Measurements from ENCODE around the gene DYNLT4.
"Not testable (repeated sequence)": the region's sequence is repeated elsewhere in the genome, so short reads cannot be mapped to it uniquely, and the experiment has no call there.

Gene DYNLT4

DNA sequence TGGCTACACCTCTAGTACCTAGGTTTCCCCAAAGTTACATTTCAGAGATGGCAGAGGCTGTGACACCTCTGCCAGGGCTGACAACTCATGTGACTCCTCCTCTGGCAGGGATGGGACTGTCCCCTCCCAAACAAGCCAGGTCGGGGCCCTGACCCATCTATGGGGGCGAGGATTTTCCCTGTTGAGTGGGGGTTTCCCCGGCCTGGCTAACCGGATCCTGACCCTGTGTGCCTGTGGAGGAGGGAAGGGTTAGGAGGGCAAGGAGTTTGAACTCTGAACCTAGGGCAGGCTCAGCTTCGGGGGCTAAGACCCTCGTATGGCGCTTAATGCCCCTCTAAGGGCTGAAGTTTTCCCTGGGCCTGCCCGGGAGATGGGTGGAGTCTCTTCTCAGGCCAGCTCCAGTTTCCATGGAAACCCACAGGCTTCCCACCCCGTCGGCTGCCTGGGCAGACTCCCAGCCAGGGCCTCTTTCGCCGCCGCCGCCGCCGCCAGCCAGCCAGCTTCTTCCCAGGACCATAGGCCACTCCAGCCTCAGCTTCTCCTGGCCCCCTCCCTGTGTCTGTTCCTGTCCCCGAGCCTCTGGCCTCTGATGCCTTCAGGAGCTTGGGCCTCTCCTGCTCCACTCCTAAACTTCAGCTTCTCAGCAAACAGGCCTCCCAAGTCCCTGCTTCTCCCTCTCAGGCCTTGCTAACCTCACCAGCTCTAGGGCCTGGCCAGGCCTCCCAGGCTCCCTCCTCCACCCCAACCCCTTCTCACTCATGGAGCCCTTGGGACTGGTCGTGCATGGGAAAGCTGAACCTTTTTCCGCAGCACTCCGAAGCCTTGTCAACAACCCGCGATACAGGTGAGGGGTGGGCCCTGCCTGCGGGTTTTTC is 1.1 kb upstream of the DYNLT4 start, which contains the start of gene BTBD19:
Gene BTBD19, plus strand, starts transcription at position 461 of the 875 bp plus-strand sequence. Its CDS starts 298 bp downstream, at position 759.
- no peak for DNase-seq

DNA sequence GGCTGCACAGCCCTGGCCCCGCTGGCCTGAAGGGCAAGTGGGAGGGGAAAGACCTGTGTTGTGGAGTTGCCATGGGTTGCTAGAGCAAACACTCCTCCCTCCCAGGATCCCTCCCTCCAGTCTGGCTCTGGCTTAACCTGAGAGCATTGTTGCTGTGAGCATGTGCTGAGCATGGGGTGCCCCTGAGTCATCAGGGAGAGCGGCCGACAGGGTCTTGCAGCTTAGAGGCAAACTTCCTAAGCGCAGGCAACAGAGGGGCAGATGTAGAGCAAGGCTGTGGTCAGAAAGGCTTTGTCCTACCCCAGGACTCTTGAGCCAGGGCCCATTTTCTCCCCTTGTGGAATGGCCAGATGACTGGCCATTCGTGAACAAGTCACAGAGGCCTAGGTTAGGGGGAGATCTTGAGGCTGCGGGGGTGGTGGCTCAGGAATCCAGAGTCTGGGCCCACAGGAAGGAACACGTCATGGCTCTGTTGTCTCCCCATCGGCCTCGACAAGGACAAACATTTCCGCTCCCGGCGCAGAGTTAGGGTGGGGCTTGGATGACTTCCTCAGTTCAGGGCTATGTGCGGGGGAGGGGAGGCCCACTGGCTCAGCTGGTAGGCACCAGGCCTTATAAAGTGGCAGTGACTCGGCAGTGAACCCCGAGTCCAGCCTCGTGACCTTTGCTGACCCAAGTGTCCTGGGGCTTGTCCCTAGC is 362 bp upstream of the DYNLT4 start:
- DNase-seq: peak; percentile 87

DNA sequence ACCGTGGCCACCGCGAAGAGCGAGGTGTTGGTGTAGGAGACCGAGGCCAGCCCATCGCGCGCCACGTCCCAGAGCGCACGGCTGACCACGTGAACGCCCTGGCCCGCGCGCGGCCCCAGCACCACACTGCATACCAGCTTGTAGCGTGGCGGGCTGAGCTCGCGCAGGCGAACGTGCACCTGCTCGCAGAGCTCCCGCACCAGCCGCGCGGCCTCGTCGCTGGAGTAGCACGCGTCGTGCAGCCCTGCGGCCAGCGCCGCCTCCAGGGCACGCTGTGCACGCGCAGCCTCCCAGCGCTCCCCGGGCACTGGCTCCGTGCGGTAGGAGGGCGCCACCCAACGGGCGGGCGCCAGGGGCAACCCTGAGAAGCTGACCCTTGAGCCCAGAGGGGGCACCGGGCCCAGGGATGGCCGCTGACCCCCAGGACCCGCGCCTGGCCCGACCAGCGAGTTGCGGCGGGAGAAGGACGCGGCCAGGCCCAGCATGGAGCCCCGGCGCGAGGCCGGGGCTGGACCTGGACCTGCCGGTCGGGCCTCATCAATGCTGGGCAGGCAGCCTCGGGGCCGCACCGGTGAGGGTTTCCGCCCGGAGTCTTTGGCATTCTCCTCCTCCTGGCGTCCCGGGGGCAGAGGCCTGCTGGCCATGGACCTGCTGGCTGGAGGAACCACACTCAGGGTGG is 987 bp downstream of the DYNLT4 start:
- DNase-seq: no peak

DNA sequence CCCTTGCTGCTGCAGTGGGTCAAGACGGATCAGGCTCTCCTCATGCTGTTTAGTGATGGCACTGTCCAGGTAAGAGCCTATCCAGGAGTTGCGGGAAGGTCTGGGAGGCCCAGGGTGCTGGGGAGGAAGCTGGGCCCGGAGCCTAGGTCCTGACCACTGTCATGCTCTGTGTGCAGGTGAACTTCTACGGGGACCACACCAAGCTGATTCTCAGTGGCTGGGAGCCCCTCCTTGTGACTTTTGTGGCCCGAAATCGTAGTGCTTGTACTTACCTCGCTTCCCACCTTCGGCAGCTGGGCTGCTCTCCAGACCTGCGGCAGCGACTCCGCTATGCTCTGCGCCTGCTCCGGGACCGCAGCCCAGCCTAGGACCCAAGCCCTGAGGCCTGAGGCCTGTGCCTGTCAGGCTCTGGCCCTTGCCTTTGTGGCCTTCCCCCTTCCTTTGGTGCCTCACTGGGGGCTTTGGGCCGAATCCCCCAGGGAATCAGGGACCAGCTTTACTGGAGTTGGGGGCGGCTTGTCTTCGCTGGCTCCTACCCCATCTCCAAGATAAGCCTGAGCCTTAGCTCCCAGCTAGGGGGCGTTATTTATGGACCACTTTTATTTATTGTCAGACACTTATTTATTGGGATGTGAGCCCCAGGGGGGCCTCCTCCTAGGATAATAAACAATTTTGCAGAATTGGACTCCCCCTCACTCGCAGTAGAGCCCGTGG is 1.7 kb downstream of the DYNLT4 start:
- DNase-seq: no peak

DNA sequence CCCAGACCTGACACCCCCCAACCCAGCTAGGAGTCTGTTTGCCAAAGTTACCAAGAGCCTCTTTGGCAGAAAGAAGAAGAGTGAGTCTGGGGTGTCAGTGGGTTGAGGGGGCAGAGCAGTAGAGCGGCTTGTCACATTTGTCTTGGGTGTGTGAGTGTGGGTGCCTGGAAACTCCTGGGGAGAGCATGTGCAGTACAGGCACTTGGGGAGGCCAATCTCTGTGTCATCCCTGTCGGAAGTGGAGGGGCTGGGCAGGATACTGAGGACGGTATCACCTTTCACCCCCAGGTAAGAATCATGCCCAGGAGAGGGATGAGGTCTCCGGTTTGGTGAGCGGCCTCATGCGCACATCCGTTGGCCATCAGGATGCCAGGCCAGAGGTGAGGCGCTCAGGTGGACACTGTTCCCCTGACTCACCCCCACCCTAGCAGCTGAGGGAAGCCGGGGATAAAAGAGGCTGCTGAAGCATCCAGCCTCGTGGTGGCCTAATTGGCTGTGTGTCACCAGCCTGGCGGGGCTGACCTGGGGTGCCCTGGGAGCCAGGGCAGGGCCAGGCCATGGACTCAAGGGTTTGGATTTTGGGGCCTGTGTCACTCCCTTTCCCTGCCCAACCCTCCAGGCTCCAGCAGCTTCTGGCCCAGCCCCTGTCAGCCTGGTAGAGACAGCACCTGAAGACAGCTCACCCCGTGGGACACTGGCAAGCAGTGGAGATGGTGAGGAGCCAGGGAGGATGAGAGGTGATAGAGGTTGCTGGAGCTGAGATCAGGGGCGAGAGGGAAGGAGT is 3.6 kb downstream of the DYNLT4 start:
- no peak for DNase-seq

DNA sequence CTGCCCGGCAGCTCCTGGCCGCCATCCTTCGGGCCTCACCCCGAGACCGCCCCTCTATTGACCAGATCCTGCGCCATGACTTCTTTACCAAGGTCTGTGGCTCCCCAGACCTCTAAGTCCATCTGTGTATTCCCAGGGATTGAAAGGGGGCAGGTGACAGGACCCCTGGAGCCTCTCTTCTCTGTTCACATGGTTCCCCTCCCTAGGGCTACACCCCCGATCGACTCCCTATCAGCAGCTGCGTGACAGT is 4.2 kb downstream of the DYNLT4 start:
- DNase-seq: no peak

DNA sequence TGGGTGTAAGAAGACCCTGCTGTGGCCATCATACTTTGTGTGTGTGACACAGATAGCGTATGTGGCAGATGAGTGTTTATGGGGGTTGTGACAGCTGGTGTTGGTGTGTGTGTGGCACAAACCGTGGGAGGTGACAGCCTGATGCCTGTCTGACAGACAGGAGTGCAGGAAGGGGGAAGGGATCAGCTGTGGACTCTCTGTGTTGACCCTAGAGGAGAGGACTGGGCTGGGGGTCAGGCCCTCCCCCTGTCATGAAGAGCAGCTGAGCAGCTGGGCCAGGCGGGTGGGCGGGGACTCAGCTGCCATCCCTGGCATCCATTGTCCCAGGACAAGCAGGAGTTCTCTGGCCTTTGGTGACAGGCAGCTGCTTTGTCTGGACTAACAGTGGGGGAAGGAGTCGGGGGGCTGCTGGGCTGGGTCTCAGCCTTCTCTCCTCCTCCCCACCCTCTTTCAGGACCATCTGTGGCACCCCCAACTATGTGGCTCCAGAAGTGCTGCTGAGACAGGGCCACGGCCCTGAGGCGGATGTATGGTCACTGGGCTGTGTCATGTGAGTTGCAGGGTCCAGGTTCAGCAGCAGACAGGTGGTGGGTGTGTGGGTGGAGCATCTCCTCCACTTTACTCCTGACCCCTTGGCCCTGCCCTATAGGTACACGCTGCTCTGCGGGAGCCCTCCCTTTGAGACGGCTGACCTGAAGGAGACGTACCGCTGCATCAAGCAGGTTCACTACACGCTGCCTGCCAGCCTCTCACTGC is 4.7 kb downstream of the DYNLT4 start:
- DNase-seq: no peak

DNA sequence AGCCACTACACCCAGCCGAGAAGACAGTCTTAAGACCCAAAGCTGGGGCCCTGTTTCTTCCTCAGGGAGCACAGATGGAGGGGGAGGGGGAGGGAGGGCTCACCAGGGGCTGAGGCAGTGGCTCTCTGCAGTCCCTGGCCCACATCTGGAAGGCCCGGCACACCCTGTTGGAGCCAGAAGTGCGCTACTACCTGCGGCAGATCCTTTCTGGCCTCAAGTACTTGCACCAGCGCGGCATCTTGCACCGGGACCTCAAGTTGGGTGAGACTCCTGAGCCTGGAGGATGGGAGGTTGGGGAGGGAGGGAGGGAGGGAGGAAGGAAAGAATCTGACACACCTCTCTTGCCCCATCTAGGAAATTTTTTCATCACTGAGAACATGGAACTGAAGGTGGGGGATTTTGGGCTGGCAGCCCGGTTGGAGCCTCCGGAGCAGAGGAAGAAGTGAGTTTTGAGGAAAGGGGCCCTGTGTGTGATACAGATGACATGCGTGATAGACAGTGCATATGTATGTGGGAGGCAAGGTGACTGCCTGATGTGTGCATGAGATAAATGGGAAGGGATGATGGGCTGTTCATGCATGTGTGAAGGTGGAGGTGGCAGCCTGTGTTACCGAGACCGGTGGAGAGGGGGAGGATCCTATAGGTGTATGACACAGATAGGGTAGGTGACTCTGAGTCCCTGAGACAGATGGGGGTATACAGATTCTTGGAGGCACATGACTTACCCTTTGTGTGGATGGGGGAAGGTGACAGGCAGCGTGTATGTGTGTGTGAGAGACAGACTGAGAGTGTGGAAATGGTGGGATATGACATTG is 5.5 kb downstream of the DYNLT4 start:
- no peak for DNase-seq

DNA sequence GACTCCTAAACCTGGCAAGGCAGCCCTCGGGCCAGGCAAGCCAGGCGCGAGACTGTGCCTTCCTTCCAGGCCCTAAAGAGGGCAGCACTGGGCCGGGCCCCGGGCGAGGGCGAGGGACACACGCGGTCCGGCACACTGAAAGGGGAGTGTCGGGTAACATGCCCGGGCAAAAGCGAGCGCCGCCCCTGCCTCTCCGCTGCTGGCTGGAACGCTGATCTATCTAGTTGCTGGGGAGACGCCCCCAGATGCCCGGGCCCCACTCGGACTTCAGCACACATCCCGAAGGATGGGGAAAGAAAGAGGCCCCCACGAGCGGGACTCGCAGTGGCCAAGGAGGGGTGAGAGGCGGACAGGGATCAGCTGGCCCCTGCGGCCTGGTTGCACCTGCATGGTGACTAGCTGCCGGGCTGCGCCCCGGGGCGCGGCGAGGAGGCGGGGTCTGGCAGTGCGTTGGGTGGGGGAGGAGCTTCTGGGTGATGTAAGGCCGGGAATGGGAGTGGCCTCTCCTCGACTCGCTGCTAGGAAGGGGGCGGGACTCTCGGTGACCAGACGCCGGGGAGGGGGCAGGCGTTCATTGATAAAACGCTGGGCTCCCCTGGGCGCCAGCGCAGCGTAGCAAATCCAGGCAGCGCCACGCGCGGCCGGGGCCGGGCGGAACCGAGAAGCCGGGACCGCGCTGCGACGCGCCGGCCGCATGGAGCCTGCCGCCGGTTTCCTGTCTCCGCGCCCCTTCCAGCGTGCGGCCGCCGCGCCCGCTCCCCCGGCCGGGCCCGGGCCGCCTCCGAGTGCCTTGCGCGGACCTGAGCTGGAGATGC is 7.2 kb downstream of the DYNLT4 start, which contains the start of gene PLK3:
Gene PLK3, plus strand, starts transcription at position 608 of the 815 bp plus-strand sequence. Its CDS starts 87 bp downstream, at position 695.
- peak; percentile 96 for DNase-seq

DNA sequence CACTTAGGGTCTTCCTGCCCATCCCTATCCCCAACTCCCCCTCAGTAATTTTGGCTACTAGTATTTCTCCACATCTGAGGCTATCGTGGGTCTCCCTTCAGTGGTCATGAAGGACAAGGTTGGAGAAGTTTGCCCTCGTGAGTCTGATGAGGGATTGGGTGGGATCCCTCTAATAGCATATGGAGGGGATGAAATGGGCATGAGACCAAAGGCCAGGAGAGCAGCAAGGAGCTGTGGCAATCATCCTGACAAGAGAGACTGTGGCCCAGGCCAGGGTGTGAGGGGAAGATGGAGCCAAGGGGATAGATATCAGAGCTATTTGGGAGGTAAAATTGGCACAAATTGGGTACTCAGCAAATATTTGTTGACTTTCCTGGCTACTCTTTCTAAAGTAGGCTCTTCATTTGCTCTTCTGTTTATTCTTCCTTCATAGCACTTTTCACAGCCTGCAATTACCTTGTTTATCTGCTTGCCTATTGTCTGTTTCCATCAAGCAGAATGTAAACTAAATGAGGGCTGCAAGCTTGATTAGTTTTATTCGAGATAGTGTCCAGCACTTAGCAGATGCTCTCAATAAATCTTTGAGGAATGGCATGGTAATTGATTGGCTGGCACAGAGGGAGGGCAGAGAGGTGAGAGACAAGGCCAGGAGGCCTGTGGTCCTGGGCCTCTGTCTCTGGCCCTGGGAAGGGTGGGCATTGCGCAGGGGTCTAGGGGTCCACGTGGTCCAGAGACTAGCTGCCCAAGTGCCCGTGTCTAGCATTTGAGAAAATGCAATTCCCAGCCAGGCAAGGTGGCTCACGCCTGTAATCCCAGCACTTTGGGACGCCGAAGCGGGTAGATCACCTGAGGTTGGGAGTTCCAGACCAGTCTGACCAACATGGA is 8.4 kb downstream of the DYNLT4 start:
- DNase-seq: no peak

DNA sequence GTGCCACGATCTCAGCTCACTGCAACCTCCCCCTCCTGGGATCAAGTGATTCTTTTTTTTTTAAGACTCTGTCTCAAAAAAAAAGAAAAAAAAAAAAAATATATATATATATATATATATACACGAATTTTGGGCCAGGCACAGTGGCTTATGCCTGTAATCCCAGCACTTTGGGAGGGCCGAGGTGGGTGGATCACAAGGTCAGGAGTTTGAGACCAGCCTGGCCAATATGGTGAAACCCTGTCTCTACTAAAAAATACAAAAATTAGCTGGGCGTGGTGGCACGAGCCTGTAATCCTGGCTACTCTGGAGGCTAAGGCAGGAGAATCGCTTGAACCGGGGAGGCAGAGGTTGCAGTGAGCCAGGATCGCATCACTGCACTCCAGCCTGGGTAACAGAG is 9.3 kb downstream of the DYNLT4 start:
- not testable (repeated sequence) for DNase-seq

DNA sequence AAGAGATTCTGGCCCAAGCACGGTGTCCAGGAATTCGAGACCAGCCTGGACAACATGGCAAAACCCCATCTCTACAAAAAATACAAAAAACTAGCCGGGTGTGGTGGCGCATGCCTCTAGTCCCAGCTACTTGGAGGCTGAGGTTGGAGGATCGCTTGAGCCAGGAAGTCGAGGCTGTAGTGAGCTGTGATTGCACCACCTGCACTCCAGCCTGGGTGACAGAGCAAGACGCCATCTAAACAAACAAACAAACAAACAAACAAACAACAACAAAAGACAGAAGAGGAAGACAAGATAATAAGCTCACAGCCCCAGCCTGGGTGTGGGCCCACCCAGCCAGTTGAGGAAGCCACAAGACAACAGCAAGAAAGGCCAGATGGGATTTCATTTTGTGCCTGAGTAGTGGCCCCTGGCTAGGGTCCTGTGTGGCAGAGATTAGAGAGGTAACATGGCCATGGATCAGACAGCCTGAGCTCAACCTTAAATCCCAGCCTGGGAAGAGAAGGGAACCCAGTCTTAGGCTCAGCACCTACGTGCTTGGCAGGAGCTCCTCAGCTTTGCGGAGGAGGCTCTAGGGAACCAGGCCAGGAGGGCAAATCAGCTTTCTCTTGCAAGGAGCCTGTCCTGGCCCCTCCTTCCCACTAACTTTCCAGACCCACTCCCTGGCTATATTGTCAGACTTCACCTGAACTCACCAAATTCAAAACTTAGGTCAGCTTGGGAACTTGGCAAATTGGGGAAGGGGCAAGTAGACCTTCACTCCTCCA is 14.2 kb downstream of the DYNLT4 start:
- DNase-seq: no peak

DNA sequence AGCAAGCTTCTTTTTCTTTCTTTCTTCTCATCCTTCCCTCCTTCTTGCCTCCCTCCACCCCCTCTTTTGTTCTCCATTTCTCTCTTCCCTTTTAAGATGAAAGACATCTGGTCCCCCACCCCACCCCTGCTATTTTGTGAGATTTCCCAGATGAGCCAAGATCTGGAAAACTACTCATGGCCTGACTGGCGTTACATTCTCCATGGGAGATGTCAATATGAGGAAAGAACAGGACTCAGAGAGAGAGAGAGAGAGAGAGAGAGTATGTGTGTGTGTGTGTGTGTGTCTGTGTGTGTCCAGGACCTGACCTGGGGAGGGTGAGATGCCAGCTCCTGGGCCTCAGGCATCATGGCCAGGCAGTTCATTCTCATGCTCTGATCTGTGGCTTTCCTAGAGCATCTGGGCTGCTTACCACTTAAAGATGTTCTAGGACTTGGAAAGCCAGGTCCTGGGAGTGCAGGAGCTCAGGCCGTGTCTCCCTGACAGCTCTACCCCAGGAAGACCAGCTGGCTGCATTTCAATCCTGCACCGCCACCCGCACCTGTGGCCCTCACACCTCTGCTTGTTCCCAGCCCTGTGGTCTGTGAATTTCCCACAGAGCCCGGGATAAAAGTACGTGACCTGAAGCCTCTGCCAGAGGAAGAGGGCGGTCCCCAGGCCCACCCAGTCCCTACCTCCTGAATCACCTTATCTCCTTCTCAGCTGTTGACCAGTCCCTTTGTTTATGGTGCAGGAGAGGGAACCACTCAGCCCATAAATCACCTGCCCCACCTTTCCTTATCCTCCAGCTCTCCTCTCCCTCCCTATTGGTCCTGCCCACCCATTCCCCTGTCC is 16.0 kb downstream of the DYNLT4 start:
- no peak for DNase-seq

DNA sequence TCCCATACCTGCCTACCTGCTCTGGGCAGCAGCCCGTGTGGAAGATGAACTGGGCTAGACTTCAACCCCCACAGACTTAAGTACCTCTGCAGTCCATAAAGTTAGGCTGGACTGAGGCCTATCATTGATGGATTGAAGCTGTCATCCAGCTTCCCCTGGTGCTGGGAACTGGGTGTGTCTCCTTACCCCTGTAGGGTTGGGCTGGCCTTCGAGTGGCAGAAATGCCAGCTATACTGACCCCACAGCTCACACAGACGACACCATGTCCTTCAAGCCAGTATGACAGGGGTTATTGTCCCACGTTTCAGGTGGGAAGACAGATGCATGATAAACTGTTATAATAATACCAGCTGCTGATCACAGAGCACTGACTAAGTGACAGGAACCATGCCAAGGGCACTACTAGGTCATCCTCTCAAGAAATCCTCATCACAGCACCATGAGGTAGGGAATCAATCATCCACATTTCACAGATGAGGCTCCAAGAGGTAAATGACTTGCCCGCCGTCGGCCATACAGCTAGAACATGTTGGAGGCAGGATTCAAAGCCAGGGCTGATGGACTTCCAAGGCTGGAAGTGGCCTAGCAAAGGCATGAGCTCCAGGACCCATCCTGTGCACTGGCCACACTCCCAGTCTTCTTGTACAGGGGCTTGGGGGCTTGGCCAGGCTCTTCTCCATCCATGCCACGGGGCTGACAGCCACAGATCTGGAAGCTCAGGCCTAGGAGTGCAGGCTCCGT is 18.9 kb downstream of the DYNLT4 start, which contains the start of gene BEST4:
Gene BEST4, minus strand, starts transcription at position 51 of the 741 bp plus-strand sequence. CDS start 465 bp downstream, outside the sequence.
- DNase-seq: no peak

DNA sequence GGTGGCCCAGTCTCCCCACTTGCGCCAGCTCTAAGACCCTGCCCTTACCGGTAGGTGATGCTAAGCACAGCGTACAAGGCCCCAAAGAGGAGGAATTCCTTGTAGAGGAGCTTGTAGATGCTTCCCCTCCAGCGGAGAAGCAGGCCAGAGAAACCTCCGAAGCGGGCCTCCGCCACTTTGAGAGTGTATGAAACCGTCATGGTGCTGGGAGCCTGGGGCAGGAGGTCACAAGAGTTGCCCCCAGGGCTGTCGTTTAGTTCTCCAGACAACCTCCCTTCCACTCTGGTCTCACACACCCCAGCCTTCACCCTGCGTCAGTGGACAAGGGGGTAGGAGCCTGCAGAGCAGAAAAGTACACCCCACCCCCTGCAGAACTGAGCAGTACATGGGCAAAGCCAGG is 19.6 kb downstream of the DYNLT4 start:
- DNase-seq: no peak
